CD4-positive, alpha-beta T cell treated with Interferon alpha-2 for 1 hour (primary cell): ENCODE measurements around the gene TMEM38A.
A peak's percentile ranks its signal among the peaks of the same experiment; 100 is the strongest.
"Not testable (repeated sequence)": the region's sequence is repeated elsewhere in the genome, so short reads cannot be mapped to it uniquely, and the experiment has no call there.

Source experiments
- DNase-seq, 2 donors: peaks; one replicate each; pipeline ENCODE4 v3.0.0-alpha.2; 2020 to 2022

TMEM38A gene

GRCh38 chr19:16638666-16639065 is 22.3 kb upstream of the TMEM38A start:
- DNase-seq = no peak

GRCh38 chr19:16640951-16641350 is 20.0 kb upstream of the TMEM38A start:
- DNase-seq = no peak

GRCh38 chr19:16641695-16642094 is 19.2 kb upstream of the TMEM38A start:
- DNase-seq = no peak

GRCh38 chr19:16645140-16645539 is 15.8 kb upstream of the TMEM38A start:
- DNase-seq = no peak

GRCh38 chr19:16649734-16650133 is 11.2 kb upstream of the TMEM38A start:
- DNase-seq = no peak

- no peak for DNase-seq
Observed at GRCh38 chr19:16650821-16651220, 10.1 kb upstream of the TMEM38A start.

- not testable (repeated sequence) for DNase-seq
Observed at GRCh38 chr19:16651421-16652188, 9.3 kb upstream of the TMEM38A start.

- no peak for DNase-seq
Observed at GRCh38 chr19:16652854-16653253, 8.1 kb upstream of the TMEM38A start.

GRCh38 chr19:16654140-16654539 is 6.8 kb upstream of the TMEM38A start:
- no peak for DNase-seq

- no peak for DNase-seq
Observed at GRCh38 chr19:16654627-16655026, 6.3 kb upstream of the TMEM38A start.

- DNase-seq = no peak
Observed at GRCh38 chr19:16655727-16656126, 5.2 kb upstream of the TMEM38A start.

- no peak for DNase-seq
Observed at GRCh38 chr19:16657384-16657783, 3.6 kb upstream of the TMEM38A start.

GRCh38 chr19:16659464-16659831 is 1.5 kb upstream of the TMEM38A start:
- no peak for DNase-seq

- peak; percentile 99 to 100 for DNase-seq
Observed at GRCh38 chr19:16659832-16660708, 869 bp upstream of the TMEM38A start, which contains the start of gene SMIM7. Gene SMIM7, minus strand, starts transcription at chr19:16660144. Its CDS starts 34 bp downstream, at chr19:16660110.

GRCh38 chr19:16661480-16662034 is 618 bp downstream of the TMEM38A start:
- DNase-seq = no peak

- DNase-seq = no peak
Observed at GRCh38 chr19:16668176-16668575, 7.2 kb downstream of the TMEM38A start.

GRCh38 chr19:16668702-16669101 is 7.8 kb downstream of the TMEM38A start:
- DNase-seq = not testable (repeated sequence)

GRCh38 chr19:16670291-16670690 is 9.4 kb downstream of the TMEM38A start:
- DNase-seq = no peak

- DNase-seq = no peak
Observed at GRCh38 chr19:16671652-16672274, 10.8 kb downstream of the TMEM38A start.

GRCh38 chr19:16673231-16673630 is 12.3 kb downstream of the TMEM38A start:
- DNase-seq = no peak

GRCh38 chr19:16673839-16674238 is 12.9 kb downstream of the TMEM38A start:
- DNase-seq = not testable (repeated sequence)

GRCh38 chr19:16676101-16676798 is 15.3 kb downstream of the TMEM38A start:
- DNase-seq = no peak
